ENCODE measurements around the gene LMX1B.
A peak's percentile ranks its signal among the peaks of the same experiment; 100 is the strongest.

Gene LMX1B

DNA sequence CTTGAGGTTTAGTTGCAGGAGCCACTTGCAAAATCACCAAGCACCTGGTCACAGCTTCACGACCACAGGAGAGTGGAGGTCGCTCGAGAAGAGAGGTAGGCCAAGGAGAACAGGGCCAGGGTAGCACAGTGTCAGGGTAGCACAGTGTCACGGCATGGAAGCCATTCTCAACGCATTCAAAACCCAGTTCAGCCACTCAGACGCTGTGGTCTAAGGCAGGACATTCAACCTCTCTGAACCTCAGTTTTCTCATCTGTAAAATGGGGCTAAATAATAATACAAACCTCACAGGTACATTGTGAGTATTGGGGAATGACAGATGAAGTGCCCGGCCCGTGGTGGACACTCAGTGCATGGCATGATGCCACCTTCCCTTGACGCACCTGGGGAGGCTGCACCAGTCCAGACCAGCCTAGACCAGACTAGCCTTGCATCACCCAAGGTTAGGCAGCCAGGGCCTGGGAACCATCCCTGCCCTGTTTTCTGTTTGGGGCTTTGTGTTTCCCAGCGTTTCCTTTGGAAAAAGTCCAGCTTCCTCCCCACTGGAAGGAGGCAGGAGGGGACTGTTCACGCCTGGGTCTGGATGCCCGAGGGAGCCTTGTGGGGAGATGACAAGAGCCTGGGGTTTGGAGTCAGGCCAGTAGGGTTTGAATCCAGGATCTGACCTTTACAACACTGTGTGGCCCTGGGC, 7.8 kb upstream of the LMX1B start:
- DNase-seq = no peak

DNA sequence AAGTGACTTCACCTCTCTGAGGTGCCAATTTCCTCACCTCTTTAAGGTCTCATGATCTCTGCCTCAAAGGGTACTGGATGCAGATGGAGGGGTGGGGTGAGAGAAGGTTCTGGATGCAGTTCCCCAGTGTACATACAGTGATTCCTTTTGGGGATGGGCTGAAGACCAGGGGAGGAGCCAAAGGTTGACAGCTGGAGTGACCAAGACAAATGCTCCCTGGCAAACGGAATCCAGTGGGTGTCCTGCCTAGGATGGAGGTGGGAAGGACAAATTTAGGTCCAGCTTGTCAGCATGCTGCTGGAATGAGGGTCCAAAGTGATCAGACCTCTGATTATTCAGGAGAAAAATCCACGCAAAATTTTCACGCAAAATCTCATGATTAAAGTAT, 7.3 kb upstream of the LMX1B start:
- DNase-seq = no peak

DNA sequence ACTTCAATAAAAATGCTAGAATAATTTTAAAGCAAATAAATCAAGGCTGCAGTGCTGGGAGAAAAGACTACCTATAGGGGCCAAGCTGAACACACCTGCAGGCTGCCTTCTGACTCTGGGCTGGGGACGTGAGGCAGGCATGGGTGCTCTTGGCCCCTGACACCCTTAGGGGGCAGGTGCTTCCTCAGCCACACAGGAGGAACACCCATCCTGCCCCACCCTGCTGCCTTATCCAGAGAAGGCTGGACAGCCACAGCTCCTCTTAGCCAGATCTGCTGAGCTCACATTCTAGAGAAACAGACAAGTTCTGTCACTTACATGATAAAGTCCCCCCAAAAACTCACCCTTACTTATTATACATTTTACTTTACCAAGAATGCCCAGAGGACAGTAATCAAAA, 6.6 kb upstream of the LMX1B start:
- DNase-seq = no peak

DNA sequence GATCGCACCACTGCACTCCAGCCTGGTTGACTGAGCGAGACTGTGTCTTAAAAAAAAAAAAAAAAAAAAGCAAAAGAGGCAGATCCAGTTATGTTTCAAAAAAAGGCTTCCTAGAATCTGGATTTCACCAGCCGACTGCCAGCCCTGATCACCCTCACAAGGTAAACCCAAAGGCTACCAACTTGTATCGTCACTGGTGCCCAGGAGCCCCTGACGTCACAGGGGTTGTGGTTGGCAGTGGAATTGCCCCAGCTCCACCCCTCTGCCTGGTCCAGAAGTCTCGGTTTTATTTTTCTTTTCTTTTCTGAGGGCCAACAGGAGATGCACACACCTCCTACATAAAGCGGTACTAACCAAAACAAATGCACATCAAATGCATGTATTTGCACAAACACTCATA, 6.0 kb upstream of the LMX1B start:
- no peak for DNase-seq

DNA sequence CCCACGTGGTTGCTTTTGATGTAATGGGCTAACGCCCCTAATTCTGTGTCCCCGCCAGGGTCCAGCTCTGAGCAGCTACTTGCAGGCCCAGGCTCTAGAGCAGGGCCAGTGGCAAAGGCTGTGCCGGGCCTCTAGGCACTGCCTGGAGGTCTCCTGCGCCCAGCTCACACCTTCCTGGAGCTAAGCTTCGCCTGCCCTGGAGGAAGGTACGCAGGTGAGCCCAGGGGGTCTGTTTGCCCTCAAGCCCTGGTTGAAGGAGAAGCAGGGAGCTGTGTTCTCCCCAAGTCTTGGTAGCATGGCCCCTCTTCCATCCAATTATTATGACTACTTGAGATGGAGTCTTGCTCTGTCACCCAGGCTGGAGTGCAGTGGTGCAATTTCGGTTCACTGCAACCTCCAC, 5.2 kb upstream of the LMX1B start:
- DNase-seq = no peak

DNA sequence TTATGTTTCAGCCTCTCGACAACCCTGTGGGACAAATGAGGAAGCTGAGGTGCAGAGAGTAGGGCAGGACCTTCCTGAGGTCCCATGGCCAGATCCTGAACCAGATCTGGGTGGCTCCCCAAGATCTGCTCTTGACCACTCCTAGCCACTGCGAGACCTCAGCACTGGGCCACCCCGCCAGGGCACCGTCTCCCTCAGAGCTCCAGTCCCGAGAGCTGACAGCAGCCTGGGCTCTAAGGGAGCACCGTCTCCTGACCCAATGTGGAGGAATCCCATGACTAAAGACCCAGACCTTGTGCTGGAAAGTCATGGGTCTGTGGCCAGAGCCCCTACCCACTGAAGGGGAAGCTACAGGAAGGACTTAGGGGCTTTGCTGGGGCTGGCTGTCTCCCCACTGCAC, 4.5 kb upstream of the LMX1B start:
- no peak for DNase-seq

DNA sequence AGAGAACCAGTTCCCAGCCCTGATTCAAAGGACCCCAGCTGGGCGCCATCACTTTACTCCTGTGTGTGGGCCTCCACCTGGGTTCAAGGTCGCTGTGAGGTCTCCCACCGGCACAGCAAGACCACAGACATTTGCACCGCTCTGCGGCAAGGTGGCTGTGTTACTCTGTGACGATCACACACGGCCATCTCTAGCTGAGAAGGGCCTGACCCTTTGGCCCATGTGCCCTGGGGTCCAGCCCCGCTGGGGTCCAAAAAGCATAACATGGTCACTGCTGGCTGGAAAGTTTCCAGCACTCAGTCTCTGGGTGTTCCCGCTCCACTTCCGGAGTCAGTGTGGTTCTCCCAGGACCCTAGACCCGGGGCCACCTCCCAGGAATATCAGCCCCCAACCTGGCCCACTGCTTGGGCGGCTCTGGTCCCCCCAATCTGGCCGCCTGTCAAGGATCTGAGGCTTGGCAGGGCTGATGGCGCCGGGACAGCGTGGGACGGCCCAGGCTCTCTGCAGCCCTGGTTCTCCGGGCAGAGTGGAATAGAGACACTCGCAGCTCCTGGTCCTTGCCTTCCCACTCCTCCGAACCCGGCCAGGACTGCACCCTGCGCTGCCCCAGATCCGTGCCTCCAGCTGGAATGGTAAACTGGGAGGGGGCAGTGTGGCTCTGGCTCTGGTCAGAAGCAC, 3.9 kb upstream of the LMX1B start:
- DNase-seq = no peak

DNA sequence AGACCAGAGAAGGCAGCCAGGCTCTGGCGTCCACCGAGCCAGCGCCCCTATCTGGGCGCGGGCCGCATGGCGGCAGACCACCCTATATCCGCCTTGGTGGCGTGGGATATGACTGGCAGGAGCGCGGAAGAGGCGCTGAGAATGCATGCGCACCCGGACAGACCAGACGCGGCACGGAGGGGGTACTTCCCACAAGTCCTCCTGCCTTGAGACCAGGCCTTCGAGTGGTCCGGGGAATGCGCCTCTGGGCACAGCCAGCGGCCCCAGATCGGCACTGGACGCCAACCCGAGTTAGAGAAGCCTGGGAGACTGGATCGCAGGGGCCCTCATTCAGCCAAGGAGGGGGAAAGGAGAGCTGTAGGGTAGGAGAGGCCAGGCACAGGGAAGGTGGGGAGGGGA, 2.5 kb upstream of the LMX1B start:
- no peak for DNase-seq

DNA sequence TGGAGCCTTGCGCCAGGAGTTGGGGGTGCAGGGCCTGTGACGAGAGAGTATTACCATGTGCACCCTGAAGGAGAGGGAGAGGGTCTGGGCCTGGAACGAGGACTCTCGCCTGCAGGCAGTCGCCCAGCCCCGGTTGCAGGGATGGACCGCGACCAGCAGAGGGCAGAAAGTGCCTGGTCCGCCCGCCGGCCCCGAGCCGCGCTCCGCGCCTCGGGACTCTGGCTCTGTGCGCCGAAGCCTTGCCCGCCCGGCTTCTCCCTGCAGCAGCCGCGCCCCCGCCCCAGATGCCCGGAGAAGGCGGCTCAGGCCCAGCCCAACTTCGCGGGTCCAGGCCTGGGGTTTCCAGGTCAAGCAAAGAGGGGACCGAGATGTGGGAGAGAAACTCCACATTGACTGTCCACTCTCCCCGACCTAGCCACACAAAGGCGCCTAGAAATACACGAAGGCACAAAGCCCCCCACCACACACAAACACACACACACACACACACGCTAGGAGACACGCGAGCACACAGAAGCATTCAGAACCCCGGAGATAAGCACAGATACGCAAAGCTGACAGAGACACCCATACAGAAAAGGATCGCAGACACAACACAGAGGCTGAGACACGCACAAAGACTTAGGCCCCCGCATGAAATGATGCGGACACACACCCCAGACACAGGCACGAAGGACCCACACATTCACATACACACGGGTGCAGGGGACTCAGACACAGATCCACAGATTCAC, 2.0 kb upstream of the LMX1B start:
- peak; percentile 72 for DNase-seq

DNA sequence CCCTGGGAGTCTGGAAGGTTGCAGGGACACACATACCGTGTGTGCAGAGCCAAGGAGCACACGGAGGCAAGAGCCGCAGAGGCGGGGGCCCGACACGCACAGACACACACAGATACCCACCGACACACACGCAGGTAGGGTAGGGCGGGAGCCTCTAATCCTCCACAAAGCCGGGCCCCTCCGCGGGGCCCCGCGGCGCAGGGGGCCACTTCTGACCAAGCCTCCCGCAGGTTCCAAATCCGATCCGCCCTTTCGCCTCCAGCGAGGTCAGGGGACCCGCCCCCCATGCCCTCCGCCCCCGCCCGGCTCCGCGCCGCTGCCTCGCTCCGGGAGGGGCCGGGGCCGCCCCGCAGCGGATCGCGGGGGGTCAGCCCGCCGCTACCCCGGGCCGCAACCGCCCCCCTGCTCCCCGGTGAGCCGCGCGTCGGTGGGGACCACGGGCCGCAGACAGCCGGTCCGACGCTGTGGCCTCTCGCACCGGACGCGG, 1.4 kb upstream of the LMX1B start:
- DNase-seq = no peak

DNA sequence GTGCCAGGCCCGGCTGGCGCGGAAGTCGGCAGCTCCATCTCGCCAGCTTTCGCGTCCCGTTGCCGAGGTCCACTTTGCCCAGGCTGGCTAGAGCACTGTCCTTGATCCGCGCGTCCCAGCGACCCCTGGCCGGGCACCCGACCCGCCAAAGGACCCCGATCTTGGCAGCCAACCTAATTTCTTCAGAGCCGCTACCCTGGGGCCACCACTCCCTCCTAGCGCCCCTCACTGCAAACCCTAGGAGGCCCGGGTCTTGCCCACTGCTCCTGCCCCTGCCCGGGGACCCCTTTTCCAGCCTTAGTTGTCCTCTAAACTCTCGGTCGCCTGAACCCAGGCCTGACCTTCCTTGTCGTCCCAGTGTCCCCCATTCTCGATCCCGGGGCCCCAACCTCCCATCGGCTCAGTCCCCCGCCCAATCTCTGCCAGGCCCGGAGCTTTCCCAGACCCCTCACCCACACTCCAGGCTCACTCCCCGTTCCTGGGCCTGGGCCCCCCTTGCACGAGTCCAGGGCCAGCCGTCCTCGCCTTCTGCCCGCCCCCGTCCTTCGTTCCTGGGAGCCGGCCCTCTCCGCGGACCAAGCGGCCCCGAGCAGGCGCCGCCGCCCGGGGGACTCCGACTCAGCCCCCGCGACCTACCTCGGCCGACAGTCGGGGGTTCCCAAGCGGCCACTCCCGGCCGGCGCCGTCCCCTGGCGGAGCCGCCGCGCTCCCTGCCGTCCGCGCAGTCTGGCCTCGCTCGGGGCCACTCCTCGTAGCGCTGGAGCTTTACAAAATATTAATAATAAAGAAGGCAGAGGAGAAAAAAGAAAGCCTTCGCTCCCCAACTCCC, 701 bp upstream of the LMX1B start:
- no peak for DNase-seq

DNA sequence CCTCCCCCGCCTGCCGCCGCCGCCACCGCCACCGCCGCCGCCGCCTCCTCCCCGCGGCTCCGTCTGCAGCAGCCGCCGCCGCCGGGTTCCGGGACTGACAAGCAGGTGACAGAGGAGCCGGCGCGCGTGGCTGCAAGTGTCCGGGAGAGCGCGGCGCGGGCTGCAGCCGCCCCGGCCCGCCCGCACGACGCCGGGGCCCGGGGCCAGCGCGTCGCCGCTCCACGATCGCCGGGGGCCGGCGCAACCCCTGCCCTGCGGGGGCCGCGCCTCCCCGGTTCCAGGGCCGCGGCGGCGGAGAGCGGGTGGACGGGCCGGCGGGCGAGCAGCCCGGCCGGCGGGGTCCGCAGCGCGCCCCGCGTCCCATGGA, 343 bp downstream of the LMX1B start:
- no peak for DNase-seq

DNA sequence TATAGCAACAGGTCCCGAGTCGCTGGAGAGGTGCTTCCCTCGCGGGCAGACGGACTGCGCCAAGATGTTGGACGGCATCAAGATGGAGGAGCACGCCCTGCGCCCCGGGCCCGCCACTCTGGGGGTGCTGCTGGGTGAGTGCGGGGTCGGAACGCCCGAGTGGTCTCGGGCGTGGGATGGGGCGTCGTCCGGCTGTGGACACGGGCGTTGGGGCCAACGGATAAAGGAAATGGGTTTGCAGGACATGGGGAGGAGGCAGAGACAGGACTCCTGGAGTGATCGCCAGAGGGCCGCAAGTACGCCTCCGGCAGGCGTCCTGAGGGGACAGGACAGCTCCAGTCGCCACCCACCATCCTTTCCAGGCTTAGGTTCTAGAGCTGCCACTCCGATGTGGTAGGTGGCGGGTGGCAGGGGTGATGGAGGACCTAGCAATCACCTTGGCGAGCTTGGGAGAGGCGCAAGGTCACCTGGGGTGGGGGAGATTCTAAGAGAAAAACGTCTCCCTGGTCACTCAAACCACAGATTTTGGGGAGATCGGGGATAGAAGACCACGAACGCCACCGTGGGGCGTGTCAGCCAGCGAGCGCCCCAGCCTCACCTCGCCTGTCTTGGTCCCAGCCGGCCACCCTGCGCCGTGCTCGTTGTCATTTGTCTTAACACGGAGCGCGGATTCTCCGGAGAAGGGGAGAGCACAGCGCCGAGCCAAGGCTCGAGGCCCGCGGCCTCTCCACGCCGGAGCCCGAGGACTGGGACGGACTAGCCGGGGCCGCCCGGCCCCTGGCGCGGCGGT, 922 bp downstream of the LMX1B start:
- DNase-seq = no peak

DNA sequence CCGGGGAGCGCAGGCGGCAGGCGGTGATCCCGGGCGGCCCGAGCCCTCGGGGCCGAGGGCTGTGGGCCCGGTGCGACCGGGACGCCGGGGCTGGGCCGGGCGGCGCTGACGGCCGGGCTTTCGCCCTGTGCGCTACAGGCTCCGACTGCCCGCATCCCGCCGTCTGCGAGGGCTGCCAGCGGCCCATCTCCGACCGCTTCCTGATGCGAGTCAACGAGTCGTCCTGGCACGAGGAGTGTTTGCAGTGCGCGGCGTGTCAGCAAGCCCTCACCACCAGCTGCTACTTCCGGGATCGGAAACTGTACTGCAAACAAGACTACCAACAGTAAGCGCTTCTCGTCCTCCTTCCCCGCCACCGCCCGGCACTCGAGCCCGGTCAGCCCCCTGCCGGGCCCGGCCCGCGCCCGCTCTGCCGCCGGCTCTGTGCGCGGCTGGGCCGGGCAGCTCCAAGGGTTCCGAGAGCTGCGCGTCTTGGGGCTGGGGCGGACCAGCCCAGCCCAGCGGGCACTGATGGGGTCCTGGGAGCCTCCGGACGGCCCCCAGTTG, 1.6 kb downstream of the LMX1B start:
- peak; percentile 19 for DNase-seq

DNA sequence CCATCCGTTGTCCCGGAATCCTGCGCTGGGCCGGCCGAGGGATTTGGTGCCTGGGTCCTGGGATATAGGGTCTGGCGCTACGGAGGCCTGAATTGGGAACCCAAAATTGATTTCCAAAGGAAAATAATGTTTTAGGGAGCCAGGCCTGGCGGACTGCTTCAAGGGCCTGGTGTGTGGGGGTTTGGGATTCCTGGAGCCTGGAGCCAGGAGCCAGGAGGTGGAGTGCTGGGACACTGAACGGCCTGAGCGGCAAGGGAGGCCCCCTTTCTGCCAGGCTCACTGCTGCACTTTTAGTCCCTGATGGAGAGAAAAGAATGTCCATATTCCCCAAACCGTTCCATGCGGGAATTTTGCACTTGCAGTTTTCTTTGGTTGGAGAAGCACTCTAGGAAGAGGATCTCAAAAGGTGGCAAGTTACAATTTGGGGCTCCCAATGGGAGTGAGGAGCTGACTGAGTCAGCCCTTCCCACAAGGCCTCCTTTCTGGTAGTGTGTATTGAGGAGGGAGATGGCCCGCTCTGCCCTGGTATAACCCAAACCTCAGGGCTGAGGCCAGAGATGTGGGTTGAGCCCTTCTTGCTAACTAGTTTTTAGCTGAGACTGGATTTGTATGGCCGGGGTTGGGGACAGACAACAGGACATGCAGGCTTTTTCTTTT, 2.2 kb downstream of the LMX1B start:
- DNase-seq = no peak

DNA sequence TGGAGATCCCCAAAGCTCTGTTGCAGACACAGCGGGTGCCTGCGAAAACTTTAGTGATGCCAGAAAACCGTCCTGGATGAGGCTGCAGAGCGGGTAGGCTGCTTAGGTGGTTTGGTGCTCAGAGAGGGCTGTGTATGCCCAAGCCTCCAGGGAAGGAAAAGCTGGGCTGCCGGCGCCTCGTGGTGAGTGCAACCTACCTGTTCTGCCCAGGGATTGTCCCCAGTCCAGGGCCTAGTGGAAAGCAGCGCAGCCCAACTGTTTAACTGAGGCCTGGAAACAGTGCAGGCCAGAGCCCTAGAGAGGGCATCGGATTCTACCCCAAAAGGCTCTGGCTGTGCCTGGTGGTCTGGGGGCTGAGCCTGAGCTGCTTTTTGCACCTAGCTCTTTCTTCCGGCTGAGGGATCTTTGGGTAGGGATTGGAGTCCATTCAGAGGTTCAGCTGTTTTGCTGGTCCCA, 2.8 kb downstream of the LMX1B start:
- no peak for DNase-seq

DNA sequence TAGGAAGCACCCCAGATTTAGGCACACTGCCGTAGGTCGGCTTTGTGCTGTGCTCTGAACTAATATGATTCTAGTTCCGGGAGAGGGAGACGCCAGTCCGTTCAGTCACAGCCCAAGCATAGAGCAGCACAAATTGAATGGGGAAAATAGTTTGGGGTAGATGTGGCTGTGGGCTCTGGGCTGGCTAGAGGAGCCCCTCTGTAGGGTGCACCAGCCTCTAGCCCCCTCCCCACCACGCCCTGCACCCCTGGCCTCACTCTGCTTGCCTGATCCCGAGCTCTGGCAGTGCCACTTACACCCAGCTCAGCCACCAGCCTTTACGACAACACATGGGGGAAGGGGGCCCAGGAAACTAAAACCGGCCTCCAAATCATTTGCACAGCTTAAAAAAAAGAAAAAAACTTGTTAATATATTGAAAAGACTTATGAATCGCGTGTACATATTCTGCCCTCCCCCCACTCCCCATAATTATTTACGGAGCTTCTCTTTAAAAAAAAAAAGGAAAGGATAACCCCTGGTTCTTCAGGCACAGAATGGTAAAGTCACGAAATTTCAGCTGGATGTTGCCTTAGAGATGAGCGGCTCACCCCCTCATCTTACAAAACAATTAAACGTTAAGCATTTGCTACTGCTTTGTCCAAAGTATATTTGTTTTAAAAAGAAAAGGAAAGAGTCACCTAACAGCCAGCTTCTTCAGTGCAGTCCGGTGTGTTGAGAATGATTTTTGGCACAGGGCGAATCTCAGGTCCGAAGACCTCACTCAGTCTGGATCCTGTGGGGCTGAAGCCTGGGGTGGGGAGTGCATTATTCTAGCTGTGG, 3.5 kb downstream of the LMX1B start:
- no peak for DNase-seq

DNA sequence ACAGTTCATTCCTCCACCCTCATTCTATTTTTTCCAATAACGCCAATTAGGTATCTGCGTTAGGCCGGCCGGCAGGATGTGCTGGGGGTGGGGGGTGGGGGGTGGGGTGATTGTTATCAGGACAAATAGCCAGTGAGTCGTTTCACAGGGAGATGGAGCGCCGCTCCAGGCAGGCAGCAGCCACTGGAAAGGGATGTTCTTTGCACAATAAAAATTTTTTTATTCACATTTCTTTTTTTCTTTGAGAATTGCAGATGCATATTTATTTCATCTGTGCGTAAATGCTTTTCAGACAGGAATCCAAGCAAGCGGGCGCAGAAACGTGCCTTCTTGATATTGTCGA, 4.1 kb downstream of the LMX1B start:
- no peak for DNase-seq

DNA sequence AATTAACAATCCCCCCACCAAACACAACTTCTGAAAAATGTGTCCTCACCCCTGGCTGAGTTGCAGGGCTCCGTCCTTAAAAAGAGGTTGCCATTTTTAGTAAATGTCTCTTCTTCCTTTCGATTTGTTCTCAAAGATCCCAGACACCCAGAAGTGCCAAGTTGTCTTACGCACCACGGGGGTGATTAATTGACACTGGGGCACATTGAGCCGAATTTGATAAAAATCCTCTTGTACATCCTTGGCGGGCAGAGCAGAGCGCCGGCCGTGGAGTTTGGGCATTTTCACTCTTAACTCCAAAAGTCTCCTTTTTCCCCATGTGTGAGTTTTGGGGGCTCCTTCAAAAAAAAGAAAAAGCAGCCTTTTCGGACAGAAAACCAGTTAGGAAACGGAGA, 4.5 kb downstream of the LMX1B start:
- DNase-seq = no peak

DNA sequence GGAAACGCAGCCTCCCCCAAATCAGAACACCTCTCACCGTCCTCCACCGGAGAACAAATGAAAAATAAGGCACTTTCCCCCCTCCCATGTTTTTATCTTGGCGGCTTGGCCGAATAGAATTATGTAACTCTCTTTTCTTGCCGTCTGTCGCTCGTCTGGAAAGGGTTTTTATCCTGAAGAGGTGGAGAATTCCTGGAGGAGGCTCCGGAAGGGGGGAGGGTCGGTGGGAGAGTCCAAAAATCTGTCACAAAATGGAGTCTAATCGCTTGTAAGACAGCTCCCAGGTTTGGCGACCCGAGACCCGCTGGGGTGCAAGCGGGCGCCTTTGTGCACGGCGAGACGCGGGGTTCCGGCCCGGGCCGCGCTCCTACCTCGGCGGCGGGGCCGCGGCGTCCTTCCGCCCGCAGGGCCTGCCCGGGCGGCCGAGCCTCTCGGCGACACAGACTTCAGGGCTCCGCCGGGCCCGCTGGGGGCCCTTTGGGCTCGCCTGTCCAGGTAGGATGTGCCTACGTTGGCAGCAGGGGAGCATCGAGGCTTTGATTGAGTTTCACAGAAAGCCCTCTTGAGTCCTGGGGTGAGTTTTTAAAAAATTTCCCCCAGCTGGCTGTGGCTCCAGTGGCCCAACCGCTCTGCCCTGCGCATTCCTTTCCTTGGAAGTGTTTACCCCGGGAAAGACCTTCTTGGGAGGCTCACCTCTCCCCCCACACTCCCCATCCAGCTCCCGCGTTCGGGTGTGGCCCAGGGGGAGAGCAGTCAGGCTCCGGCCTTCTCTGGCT, 5.0 kb downstream of the LMX1B start:
- no peak for DNase-seq
